Stimulated activated CD8-positive, alpha-beta memory T cell treated with anti-CD3 and anti-CD28 coated beads, Interleukin-4, amount 100 ng/mL, for 48 hours (primary cell): ENCODE data around the gene OR4C45.
"Not testable (repeated sequence)": the region's sequence is repeated elsewhere in the genome, so short reads cannot be mapped to it uniquely, and the experiment has no call there.

Experiments used
- DNase-seq: peaks from one replicate; pipeline ENCODE4 v3.0.0-alpha.2; 2020

Gene OR4C45

GRCh38 chr11:50032574-50032973, at the start of gene OR4C45:
Gene OR4C45, plus strand, starts transcription at chr11:50032874.
- DNase-seq: no peak

- peak; percentile 53 for DNase-seq
Observed at GRCh38 chr11:49995565-49995964, 37.1 kb upstream of the OR4C45 start.

- DNase-seq: no peak
Observed at GRCh38 chr11:50030193-50030592, 2.5 kb upstream of the OR4C45 start.

GRCh38 chr11:50036239-50036638, 3.6 kb downstream of the OR4C45 start:
- not testable (repeated sequence) for DNase-seq

GRCh38 chr11:50037251-50037650, 4.6 kb downstream of the OR4C45 start:
- DNase-seq: no peak

- DNase-seq: no peak
Observed at GRCh38 chr11:50044647-50045046, 12.0 kb downstream of the OR4C45 start.

GRCh38 chr11:50063056-50063455, 30.4 kb downstream of the OR4C45 start:
- not testable (repeated sequence) for DNase-seq

- DNase-seq: no peak
Observed at GRCh38 chr11:50070389-50070788, 37.7 kb downstream of the OR4C45 start.

- no peak for DNase-seq
Observed at GRCh38 chr11:50071584-50072225, 39.0 kb downstream of the OR4C45 start.

GRCh38 chr11:50072226-50073112, 39.8 kb downstream of the OR4C45 start:
- DNase-seq: no peak

GRCh38 chr11:50073113-50074105, 40.7 kb downstream of the OR4C45 start:
- DNase-seq: no peak

- no peak for DNase-seq
Observed at GRCh38 chr11:50074161-50074560, 41.5 kb downstream of the OR4C45 start.

- no peak for DNase-seq
Observed at GRCh38 chr11:50075856-50076255, 43.2 kb downstream of the OR4C45 start.

- no peak for DNase-seq
Observed at GRCh38 chr11:50077526-50077925, 44.9 kb downstream of the OR4C45 start.

- no peak for DNase-seq
Observed at GRCh38 chr11:50078001-50078400, 45.3 kb downstream of the OR4C45 start.

- DNase-seq: not testable (repeated sequence)
Observed at GRCh38 chr11:50078946-50079345, 46.3 kb downstream of the OR4C45 start.

GRCh38 chr11:50080256-50080655, 47.6 kb downstream of the OR4C45 start:
- DNase-seq: no peak
